Liver (tissue), 9 donors: ENCODE results near the gene KCNIP4. TPM values are rescaled to one million over a fixed set of nuclear protein-coding genes. Genes with fewer than 3 reads are reported as not detected.

Experiments
- DNase-seq: peaks from one replicate; pipeline ENCODE4 v3.0.0-alpha.2; 2017; ENCODE audit warnings: low spot score
- H3K27ac ChIP-seq, 2 donors: one replicate each; pipeline ENCODE4 v1.7.0; 2013; ENCODE audit warnings: inconsistent platforms in 2 of 2, low read length in 2 of 2, control low read depth in 1 of 2, low read depth in 1 of 2, mild to moderate bottlenecking in 1 of 2
- H3K27me3 ChIP-seq, 4 donors: one replicate each; pipeline versions ENCODE4 v1.6.1 to v1.7.0; 2013; ENCODE audit warnings: low read length in 3 of 4, inconsistent platforms in 1 of 4, mild to moderate bottlenecking in 1 of 4, moderate library complexity in 1 of 4; ENCODE audit not compliant: control insufficient read depth in 4 of 4, insufficient read depth in 4 of 4
- H3K36me3 ChIP-seq, 4 donors: one replicate each; pipeline versions ENCODE4 v1.6.1 to v1.7.0; 2013; ENCODE audit warnings: low read length in 3 of 4, mild to moderate bottlenecking in 3 of 4, low read depth in 1 of 4, moderate library complexity in 1 of 4; ENCODE audit not compliant: control insufficient read depth in 4 of 4, insufficient read depth in 3 of 4
- H3K4me1 ChIP-seq, 4 donors: one replicate each; pipeline versions ENCODE4 v1.6.1 to v1.7.0; 2013; ENCODE audit warnings: low read length in 3 of 4, mild to moderate bottlenecking in 3 of 4, moderate library complexity in 1 of 4; ENCODE audit not compliant: control insufficient read depth in 4 of 4, insufficient read depth in 4 of 4
- H3K4me3 ChIP-seq, 3 donors: one replicate each; pipeline versions ENCODE4 v1.6.1 to v1.7.0; 2013; ENCODE audit warnings: low read length in 3 of 3, control low read depth in 1 of 3, low read depth in 1 of 3, mild to moderate bottlenecking in 1 of 3
- H3K9ac ChIP-seq, 2 donors: one replicate each; pipeline ENCODE4 v1.7.0; 2013; ENCODE audit warnings: low read length in 2 of 2, mild to moderate bottlenecking in 2 of 2, moderate library complexity in 2 of 2, control low read depth in 1 of 2, low read depth in 1 of 2
- H3K9me3 ChIP-seq, 4 donors: one replicate each; pipeline versions ENCODE4 v1.6.1 to v1.7.0; 2013; ENCODE audit warnings: low read length in 3 of 4; ENCODE audit not compliant: control insufficient read depth in 4 of 4
- ATF3 ChIP-seq: IDR thresholded peaks from 2 replicates; pipeline ENCODE4 v1.6.1; 2016; ENCODE audit warnings: antibody characterized with exemption
- CTCF ChIP-seq: fragments of 150-350 bp; IDR thresholded peaks from 2 replicates; pipeline ENCODE4 v1.5.1; 2017; ENCODE audit warnings: improper control_type of control experiment, low read depth, low read length; ENCODE audit not compliant: missing input control
- EGR1 ChIP-seq, 2 donors: IDR thresholded peaks; 2 replicates each; pipeline ENCODE4 v1.6.1; 2016 to 2018; ENCODE audit warnings: antibody characterized with exemption in 2 of 2, low read depth in 2 of 2
- FOXA2 ChIP-seq: IDR thresholded peaks from 2 replicates; pipeline ENCODE4 v1.6.1; 2016; ENCODE audit warnings: antibody characterized with exemption
- GABPA ChIP-seq, 2 donors: IDR thresholded peaks in 1 of 2; conservative IDR thresholded peaks in 1 of 2; 2 replicates each; pipeline ENCODE4 v1.6.1; 2016; ENCODE audit warnings: antibody characterized with exemption in 2 of 2, mild to moderate bottlenecking in 1 of 2, moderate library complexity in 1 of 2
- NR2F2 ChIP-seq: IDR thresholded peaks from 2 replicates; pipeline ENCODE4 v1.6.1; 2016; ENCODE audit warnings: antibody characterized with exemption
- RAD21 ChIP-seq, 2 donors: IDR thresholded peaks; 2 replicates each; pipeline ENCODE4 v1.6.1; 2016; ENCODE audit warnings: antibody characterized with exemption in 2 of 2, mild to moderate bottlenecking in 2 of 2
- YY1 ChIP-seq: IDR thresholded peaks from 2 replicates; pipeline ENCODE4 v1.6.1; 2016; ENCODE audit warnings: antibody characterized with exemption, mild to moderate bottlenecking
- WGBS: extraction: QIAGEN DNeasy Blood & Tissue Kit; methylation state at CpG from one replicate; pipeline ENCODE4 v1.1.7; 2013; 5-methylcytosine and 5-hydroxymethylcytosine counted together
- polyA plus RNA-seq, 2 donors: library from polyadenylated mRNA; stranded (reverse) in 1 of 2; unstranded in 1 of 2; fragments of 200-250 nt in 1 of 2; fragments of >200 nt in 1 of 2; fragmentation: Nextera tagmentation in 1 of 2; extraction: Ambion mirVana in 1 of 2; gene quantifications; one replicate each; pipeline versions ENCODE4 v1.2.1 to v1.2.3, GENCODE V29; 2013 to 2015
- total RNA-seq, 2 donors: library from RNA; depleted of rRNA; stranded (reverse); fragments of >200 nt; gene quantifications; one replicate each; pipeline ENCODE4 v1.2.3, GENCODE V29; 2014
- TF ChIP-seq, protein P1 (sequence below): IDR thresholded peaks from 2 replicates; pipeline ENCODE4 v1.6.1; 2016; ENCODE audit warnings: antibody characterized with exemption, mild to moderate bottlenecking
- TF ChIP-seq, protein P2 (sequence below): IDR thresholded peaks from 2 replicates; pipeline ENCODE4 v1.6.1; 2016; ENCODE audit warnings: antibody characterized with exemption
- donor health status: healthy.
- donor health status: healthy.
- donor health status: healthy.
- donor health status: healthy.
- donor health status: healthy.

KCNIP4 gene
- total and polyA plus RNA-seq, 4 donors = 0.08 to 0.14 TPM; not detected in 2

DNA sequence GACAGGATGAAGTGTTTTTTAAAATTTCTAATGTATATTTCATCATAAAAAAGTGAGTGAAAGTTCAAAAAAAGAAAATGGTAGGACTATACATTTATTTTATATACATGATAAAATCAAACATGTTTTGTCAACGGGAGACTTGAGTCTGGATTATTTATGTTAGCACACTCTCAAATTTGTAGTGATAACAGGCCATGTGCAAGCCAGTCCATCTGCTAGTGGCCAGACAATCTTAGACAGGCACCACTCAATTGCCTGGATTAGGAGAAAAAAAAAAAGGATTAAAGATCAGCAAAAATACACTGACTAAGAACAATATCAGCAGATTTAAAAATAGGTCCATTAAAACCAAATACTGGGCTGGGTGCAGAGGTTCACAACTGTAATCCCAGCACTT lies 71.9 kb downstream of the KCNIP4 start:
- no peaks in the 10 kb centered on the region for H3K4me1 ChIP-seq
- H3K4me3 ChIP-seq = no peak overlapping the region
- H3K9ac ChIP-seq = no peak overlapping the region
- no peak for TF ChIP-seq FOXA2
- H3K9me3 ChIP-seq = no peaks in the 10 kb centered on the region
- no peaks in the 10 kb centered on the region for H3K27me3 ChIP-seq
- no peak for DNase-seq
- no peaks in the 10 kb centered on the region for H3K36me3 ChIP-seq
- WGBS = 49% methylated on average over 1 of the region's 1 CpG
- H3K27ac ChIP-seq = no peak overlapping the region

DNA sequence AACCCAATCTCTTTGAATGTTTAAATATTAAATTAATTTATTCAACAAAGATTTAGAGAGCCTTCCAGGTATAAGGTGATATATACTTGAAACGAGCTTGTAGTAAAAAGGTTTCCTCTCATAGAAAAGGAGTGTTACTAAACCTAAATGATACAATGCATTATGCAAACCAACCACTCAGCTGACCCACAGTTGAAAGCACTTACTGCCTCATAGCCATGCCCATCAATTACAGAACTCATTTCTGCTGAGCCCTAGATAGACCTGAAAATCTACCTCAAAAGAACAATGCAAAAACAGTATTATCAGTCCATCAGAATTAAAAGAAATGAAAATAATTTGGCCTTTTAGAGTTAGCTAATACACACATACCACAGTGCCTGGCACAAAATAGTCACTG lies 75.4 kb downstream of the KCNIP4 start:
- no peak overlapping the region for H3K27ac ChIP-seq
- no peaks in the 10 kb centered on the region for H3K9me3 ChIP-seq
- TF ChIP-seq CTCF = no peak
- no peak for DNase-seq
- H3K36me3 ChIP-seq = no peaks in the 10 kb centered on the region
- no peak overlapping the region for H3K4me3 ChIP-seq
- H3K27me3 ChIP-seq = no peaks in the 10 kb centered on the region
- no peaks in the 10 kb centered on the region for H3K4me1 ChIP-seq
- H3K9ac ChIP-seq = no peak overlapping the region
- WGBS = 45% methylated on average over 1 of the region's 1 CpG

- no peak overlapping the region for H3K9ac ChIP-seq
- no peaks in the 10 kb centered on the region for H3K36me3 ChIP-seq
- no peak overlapping the region for H3K27ac ChIP-seq
- no peak overlapping the region for H3K4me3 ChIP-seq
- WGBS = 67% methylated on average over 5 of the region's 5 CpGs
- no peaks in the 10 kb centered on the region for H3K4me1 ChIP-seq
- no peak for DNase-seq
- TF ChIP-seq NR2F2 (no peak), ATF3 (no peak)
- no peaks in the 10 kb centered on the region for H3K9me3 ChIP-seq
- H3K27me3 ChIP-seq = no peaks in the 10 kb centered on the region
These were observed 76.5 kb downstream of the KCNIP4 start for GRCh38 chr4:21872101-21872500.

- Histone ChIP-seq H3K27ac (no peak overlapping the region), H3K36me3 (no peaks in the 10 kb centered on the region), H3K4me1 (no peaks in the 10 kb centered on the region), H3K9me3 (no peaks in the 10 kb centered on the region), H3K27me3 (no peaks in the 10 kb centered on the region), H3K9ac (no peak overlapping the region), H3K4me3 (no peak overlapping the region)
- 77% methylated on average over 8 of the region's 8 CpGs for WGBS
- TF ChIP-seq, protein P1, sequence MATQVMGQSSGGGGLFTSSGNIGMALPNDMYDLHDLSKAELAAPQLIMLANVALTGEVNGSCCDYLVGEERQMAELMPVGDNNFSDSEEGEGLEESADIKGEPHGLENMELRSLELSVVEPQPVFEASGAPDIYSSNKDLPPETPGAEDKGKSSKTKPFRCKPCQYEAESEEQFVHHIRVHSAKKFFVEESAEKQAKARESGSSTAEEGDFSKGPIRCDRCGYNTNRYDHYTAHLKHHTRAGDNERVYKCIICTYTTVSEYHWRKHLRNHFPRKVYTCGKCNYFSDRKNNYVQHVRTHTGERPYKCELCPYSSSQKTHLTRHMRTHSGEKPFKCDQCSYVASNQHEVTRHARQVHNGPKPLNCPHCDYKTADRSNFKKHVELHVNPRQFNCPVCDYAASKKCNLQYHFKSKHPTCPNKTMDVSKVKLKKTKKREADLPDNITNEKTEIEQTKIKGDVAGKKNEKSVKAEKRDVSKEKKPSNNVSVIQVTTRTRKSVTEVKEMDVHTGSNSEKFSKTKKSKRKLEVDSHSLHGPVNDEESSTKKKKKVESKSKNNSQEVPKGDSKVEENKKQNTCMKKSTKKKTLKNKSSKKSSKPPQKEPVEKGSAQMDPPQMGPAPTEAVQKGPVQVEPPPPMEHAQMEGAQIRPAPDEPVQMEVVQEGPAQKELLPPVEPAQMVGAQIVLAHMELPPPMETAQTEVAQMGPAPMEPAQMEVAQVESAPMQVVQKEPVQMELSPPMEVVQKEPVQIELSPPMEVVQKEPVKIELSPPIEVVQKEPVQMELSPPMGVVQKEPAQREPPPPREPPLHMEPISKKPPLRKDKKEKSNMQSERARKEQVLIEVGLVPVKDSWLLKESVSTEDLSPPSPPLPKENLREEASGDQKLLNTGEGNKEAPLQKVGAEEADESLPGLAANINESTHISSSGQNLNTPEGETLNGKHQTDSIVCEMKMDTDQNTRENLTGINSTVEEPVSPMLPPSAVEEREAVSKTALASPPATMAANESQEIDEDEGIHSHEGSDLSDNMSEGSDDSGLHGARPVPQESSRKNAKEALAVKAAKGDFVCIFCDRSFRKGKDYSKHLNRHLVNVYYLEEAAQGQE = no peak
- TF ChIP-seq YY1 (no peak), FOXA2 (no peak), RAD21 (IDR thresholded peaks at IDR 0.05) (no peak), EGR1 (IDR thresholded peaks at IDR 0.05; ENCODE audit: low read depth in 2 of 2) (no peak), ATF3 (no peak), NR2F2 (no peak), GABPA (IDR thresholded peaks at IDR 0.05 in 1 of 2, conservative IDR thresholded peaks at IDR 0.05 in 1 of 2) (no peak)
- TF ChIP-seq, protein P2, sequence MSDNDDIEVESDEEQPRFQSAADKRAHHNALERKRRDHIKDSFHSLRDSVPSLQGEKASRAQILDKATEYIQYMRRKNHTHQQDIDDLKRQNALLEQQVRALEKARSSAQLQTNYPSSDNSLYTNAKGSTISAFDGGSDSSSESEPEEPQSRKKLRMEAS = no peak
- DNase-seq = no peak
These were observed 78.4 kb downstream of the KCNIP4 start for GRCh38 chr4:21869978-21870745.
